K562 (cell line): Measurements from ENCODE around the gene SDSL.

Source experiments
- CHD4 ChIP-seq: fragments of 200-600 bp; sonication (generic); IDR thresholded peaks from 3 replicates; pipeline ENCODE4 v1.6.1; 2012; ENCODE audit warnings: low read depth, mild to moderate bottlenecking, mixed read lengths, low read length, inconsistent platforms; ENCODE audit not compliant: insufficient read depth, insufficient replicate concordance, poor library complexity, severe bottlenecking
- FOXA1 ChIP-seq: fragments of 450-650 bp; IDR thresholded peaks from 2 replicates; pipeline ENCODE4 v1.6.1; 2016; ENCODE audit warnings: mild to moderate bottlenecking, borderline replicate concordance
- RAD21 ChIP-seq, 2 experiments: fragments of 250-450 bp in 1 of 2; fragments of 450-650 bp in 1 of 2; sonication (Bioruptor Pico) in 1 of 2; formaldehyde crosslinking in 1 of 2; IDR thresholded peaks in 1 of 2; conservative IDR thresholded peaks in 1 of 2; 2 replicates each; pipeline versions ENCODE4 v1.4.0 to v1.8.0; 2020 to 2022; ENCODE audit warnings: mild to moderate bottlenecking in 2 of 2, moderate library complexity in 1 of 2
- SP2 ChIP-seq: IDR thresholded peaks from 2 replicates; pipeline ENCODE4 v1.6.1; 2011; ENCODE audit warnings: mild to moderate bottlenecking, low read depth, low read length, moderate library complexity; ENCODE audit not compliant: poor library complexity, severe bottlenecking; ENCODE audit errors: extremely low read depth
- ZNF24 ChIP-seq: fragments of 450-650 bp; IDR thresholded peaks from 2 replicates; pipeline ENCODE4 v1.6.1; 2016
- ZNF561 ChIP-seq: fragments of 450-650 bp; formaldehyde crosslinking; conservative IDR thresholded peaks from 2 replicates; pipeline ENCODE4 v1.4.0; 2020; ENCODE audit warnings: mild to moderate bottlenecking, moderate library complexity
- ZSCAN29 ChIP-seq: fragments of 450-650 bp; IDR thresholded peaks from 2 replicates; pipeline ENCODE4 v1.6.1; 2017
- TF ChIP-seq, protein P1 (sequence below), 3 experiments: IDR thresholded peaks in 2 of 3; conservative IDR thresholded peaks in 1 of 3; 2 replicates each; pipeline ENCODE4 v1.5.1; 2011 to 2012; ENCODE audit warnings: low read length in 3 of 3, mild to moderate bottlenecking in 3 of 3, control low read depth in 2 of 3, improper control_type of control experiment in 1 of 3, inconsistent platforms in 1 of 3, low read depth in 1 of 3, mixed read lengths in 1 of 3, moderate library complexity in 1 of 3; ENCODE audit not compliant: insufficient read depth in 2 of 3
- TF ChIP-seq, protein P2 (sequence below): fragments of 250-450 bp; sonication (Bioruptor Pico); IDR thresholded peaks from 2 replicates; pipeline ENCODE4 v1.5.0; 2021; ENCODE audit warnings: mild to moderate bottlenecking, borderline replicate concordance

DNA sequence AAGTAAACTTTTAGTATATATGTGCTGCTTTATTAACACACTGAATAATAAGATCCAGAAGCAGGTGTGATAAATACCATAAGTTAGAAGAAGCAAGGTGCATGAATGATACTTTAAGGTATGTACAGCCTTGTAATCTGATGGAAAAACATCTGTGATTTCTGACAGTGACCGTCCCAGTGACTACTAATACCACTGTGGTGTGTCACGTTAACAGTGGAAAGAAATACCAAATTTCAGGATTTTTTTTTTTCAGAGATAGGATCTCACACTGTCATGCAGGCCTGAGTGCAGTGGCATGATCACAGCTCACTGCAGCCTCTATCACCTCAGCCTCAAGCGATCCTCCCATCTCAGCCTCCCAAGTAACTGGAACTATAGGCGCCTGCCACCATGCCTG is 40.0 kb upstream of the SDSL start:
- no peak for TF ChIP-seq CHD4
- TF ChIP-seq, protein P1, sequence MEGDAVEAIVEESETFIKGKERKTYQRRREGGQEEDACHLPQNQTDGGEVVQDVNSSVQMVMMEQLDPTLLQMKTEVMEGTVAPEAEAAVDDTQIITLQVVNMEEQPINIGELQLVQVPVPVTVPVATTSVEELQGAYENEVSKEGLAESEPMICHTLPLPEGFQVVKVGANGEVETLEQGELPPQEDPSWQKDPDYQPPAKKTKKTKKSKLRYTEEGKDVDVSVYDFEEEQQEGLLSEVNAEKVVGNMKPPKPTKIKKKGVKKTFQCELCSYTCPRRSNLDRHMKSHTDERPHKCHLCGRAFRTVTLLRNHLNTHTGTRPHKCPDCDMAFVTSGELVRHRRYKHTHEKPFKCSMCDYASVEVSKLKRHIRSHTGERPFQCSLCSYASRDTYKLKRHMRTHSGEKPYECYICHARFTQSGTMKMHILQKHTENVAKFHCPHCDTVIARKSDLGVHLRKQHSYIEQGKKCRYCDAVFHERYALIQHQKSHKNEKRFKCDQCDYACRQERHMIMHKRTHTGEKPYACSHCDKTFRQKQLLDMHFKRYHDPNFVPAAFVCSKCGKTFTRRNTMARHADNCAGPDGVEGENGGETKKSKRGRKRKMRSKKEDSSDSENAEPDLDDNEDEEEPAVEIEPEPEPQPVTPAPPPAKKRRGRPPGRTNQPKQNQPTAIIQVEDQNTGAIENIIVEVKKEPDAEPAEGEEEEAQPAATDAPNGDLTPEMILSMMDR (IDR thresholded peaks at IDR 0.05 in 2 of 3, conservative IDR thresholded peaks at IDR 0.05 in 1 of 3; ENCODE audit: insufficient read depth in 2 of 3, low read depth in 1 of 3, low read length in 3 of 3): no peak
- TF ChIP-seq, protein P2, sequence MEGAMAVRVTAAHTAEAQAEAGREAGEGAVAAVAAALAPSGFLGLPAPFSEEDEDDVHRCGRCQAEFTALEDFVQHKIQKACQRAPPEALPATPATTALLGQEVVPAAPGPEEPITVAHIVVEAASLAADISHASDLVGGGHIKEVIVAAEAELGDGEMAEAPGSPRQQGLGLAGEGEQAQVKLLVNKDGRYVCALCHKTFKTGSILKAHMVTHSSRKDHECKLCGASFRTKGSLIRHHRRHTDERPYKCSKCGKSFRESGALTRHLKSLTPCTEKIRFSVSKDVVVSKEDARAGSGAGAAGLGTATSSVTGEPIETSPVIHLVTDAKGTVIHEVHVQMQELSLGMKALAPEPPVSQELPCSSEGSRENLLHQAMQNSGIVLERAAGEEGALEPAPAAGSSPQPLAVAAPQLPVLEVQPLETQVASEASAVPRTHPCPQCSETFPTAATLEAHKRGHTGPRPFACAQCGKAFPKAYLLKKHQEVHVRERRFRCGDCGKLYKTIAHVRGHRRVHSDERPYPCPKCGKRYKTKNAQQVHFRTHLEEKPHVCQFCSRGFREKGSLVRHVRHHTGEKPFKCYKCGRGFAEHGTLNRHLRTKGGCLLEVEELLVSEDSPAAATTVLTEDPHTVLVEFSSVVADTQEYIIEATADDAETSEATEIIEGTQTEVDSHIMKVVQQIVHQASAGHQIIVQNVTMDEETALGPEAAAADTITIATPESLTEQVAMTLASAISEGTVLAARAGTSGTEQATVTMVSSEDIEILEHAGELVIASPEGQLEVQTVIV: no peak
- TF ChIP-seq SP2: no peak
- TF ChIP-seq ZNF561: no peak
- no peak for TF ChIP-seq ZNF24
- no peak for TF ChIP-seq ZSCAN29
- no peak for TF ChIP-seq RAD21 (CRISPR knock-in tag; conservative IDR thresholded peaks at IDR 0.05 in 1 of 2, IDR thresholded peaks at IDR 0.05 in 1 of 2)
- TF ChIP-seq FOXA1: no peak
